Liver (tissue), 9 donors: ENCODE data around the gene SECTM1. TPM values are rescaled to one million over a fixed set of nuclear protein-coding genes. Genes with fewer than 3 reads are reported as not detected.

Experiments
- DNase-seq: peaks from one replicate; pipeline ENCODE4 v3.0.0-alpha.2; 2017; ENCODE audit warnings: low spot score
- H3K27ac ChIP-seq, 2 donors: one replicate each; pipeline ENCODE4 v1.7.0; 2013; ENCODE audit warnings: inconsistent platforms in 2 of 2, low read length in 2 of 2, control low read depth in 1 of 2, low read depth in 1 of 2, mild to moderate bottlenecking in 1 of 2
- H3K27me3 ChIP-seq, 4 donors: one replicate each; pipeline versions ENCODE4 v1.6.1 to v1.7.0; 2013; ENCODE audit warnings: low read length in 3 of 4, inconsistent platforms in 1 of 4, mild to moderate bottlenecking in 1 of 4, moderate library complexity in 1 of 4; ENCODE audit not compliant: control insufficient read depth in 4 of 4, insufficient read depth in 4 of 4
- H3K36me3 ChIP-seq, 4 donors: one replicate each; pipeline versions ENCODE4 v1.6.1 to v1.7.0; 2013; ENCODE audit warnings: low read length in 3 of 4, mild to moderate bottlenecking in 3 of 4, low read depth in 1 of 4, moderate library complexity in 1 of 4; ENCODE audit not compliant: control insufficient read depth in 4 of 4, insufficient read depth in 3 of 4
- H3K4me1 ChIP-seq, 4 donors: one replicate each; pipeline versions ENCODE4 v1.6.1 to v1.7.0; 2013; ENCODE audit warnings: low read length in 3 of 4, mild to moderate bottlenecking in 3 of 4, moderate library complexity in 1 of 4; ENCODE audit not compliant: control insufficient read depth in 4 of 4, insufficient read depth in 4 of 4
- H3K4me3 ChIP-seq, 3 donors: one replicate each; pipeline versions ENCODE4 v1.6.1 to v1.7.0; 2013; ENCODE audit warnings: low read length in 3 of 3, control low read depth in 1 of 3, low read depth in 1 of 3, mild to moderate bottlenecking in 1 of 3
- H3K9ac ChIP-seq, 2 donors: one replicate each; pipeline ENCODE4 v1.7.0; 2013; ENCODE audit warnings: low read length in 2 of 2, mild to moderate bottlenecking in 2 of 2, moderate library complexity in 2 of 2, control low read depth in 1 of 2, low read depth in 1 of 2
- H3K9me3 ChIP-seq, 4 donors: one replicate each; pipeline versions ENCODE4 v1.6.1 to v1.7.0; 2013; ENCODE audit warnings: low read length in 3 of 4; ENCODE audit not compliant: control insufficient read depth in 4 of 4
- ATF3 ChIP-seq: IDR thresholded peaks from 2 replicates; pipeline ENCODE4 v1.6.1; 2016; ENCODE audit warnings: antibody characterized with exemption
- CTCF ChIP-seq: fragments of 150-350 bp; IDR thresholded peaks from 2 replicates; pipeline ENCODE4 v1.5.1; 2017; ENCODE audit warnings: improper control_type of control experiment, low read depth, low read length; ENCODE audit not compliant: missing input control
- FOXA2 ChIP-seq: IDR thresholded peaks from 2 replicates; pipeline ENCODE4 v1.6.1; 2016; ENCODE audit warnings: antibody characterized with exemption
- GABPA ChIP-seq, 2 donors: IDR thresholded peaks in 1 of 2; conservative IDR thresholded peaks in 1 of 2; 2 replicates each; pipeline ENCODE4 v1.6.1; 2016; ENCODE audit warnings: antibody characterized with exemption in 2 of 2, mild to moderate bottlenecking in 1 of 2, moderate library complexity in 1 of 2
- HNF4G ChIP-seq: IDR thresholded peaks from 2 replicates; pipeline ENCODE4 v1.6.1; 2016; ENCODE audit warnings: antibody characterized with exemption
- NR2F2 ChIP-seq: IDR thresholded peaks from 2 replicates; pipeline ENCODE4 v1.6.1; 2016; ENCODE audit warnings: antibody characterized with exemption
- RXRA ChIP-seq, 2 donors: IDR thresholded peaks; 2 replicates each; pipeline ENCODE4 v1.6.1; 2017 to 2018; ENCODE audit warnings: antibody characterized with exemption in 2 of 2, mild to moderate bottlenecking in 1 of 2
- SP1 ChIP-seq: IDR thresholded peaks from 2 replicates; pipeline ENCODE4 v1.6.1; 2018; ENCODE audit warnings: antibody characterized with exemption, mild to moderate bottlenecking
- TAF1 ChIP-seq: conservative IDR thresholded peaks from 2 replicates; pipeline ENCODE4 v1.6.1; 2016; ENCODE audit warnings: antibody characterized with exemption, mild to moderate bottlenecking
- YY1 ChIP-seq: IDR thresholded peaks from 2 replicates; pipeline ENCODE4 v1.6.1; 2016; ENCODE audit warnings: antibody characterized with exemption, mild to moderate bottlenecking
- WGBS: extraction: QIAGEN DNeasy Blood & Tissue Kit; methylation state at CpG from one replicate; pipeline ENCODE4 v1.1.7; 2013; 5-methylcytosine and 5-hydroxymethylcytosine counted together
- polyA plus RNA-seq, 2 donors: library from polyadenylated mRNA; stranded (reverse) in 1 of 2; unstranded in 1 of 2; fragments of 200-250 nt in 1 of 2; fragments of >200 nt in 1 of 2; fragmentation: Nextera tagmentation in 1 of 2; extraction: Ambion mirVana in 1 of 2; gene quantifications; one replicate each; pipeline versions ENCODE4 v1.2.1 to v1.2.3, GENCODE V29; 2013 to 2015
- total RNA-seq, 2 donors: library from RNA; depleted of rRNA; stranded (reverse); fragments of >200 nt; gene quantifications; one replicate each; pipeline ENCODE4 v1.2.3, GENCODE V29; 2014
- TF ChIP-seq, protein P1 (sequence below): IDR thresholded peaks from 2 replicates; pipeline ENCODE4 v1.6.1; 2016; ENCODE audit warnings: antibody characterized with exemption
- TF ChIP-seq, protein P2 (sequence below): IDR thresholded peaks from 2 replicates; pipeline ENCODE4 v1.6.1; 2016; ENCODE audit warnings: antibody characterized with exemption, mild to moderate bottlenecking
- TF ChIP-seq, protein P3 (sequence below): IDR thresholded peaks from 2 replicates; pipeline ENCODE4 v1.6.1; 2016; ENCODE audit warnings: antibody characterized with exemption
- donor health status: healthy.
- donor health status: healthy.
- donor health status: healthy.
- donor health status: healthy.
- donor health status: healthy.

The SECTM1 gene
- total and polyA plus RNA-seq, 4 donors, result 1.3 to 14.2 (median 4.6) TPM

DNA sequence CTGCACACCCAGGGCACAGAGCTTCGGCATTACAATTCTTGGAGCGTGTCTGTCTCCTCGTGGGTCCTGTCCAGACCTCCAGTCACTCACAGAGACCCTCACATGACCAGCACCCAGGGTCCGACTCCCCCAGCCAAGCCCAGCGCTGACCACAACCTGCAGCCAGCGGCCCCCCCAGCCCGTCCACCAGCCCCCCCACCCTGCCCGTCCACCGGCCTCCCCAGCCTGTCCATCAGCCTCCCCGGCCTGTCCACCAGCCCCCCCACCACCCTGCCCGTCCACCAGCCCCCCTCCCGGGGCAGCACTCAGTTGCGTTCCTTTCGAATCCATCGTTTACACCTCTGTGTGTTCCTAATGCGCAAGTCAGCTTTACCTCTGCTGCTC, 5.8 kb downstream of the SECTM1 start:
- H3K4me3 ChIP-seq, result peak overlapping the region in 1 of 3 donors; percentile 5
- WGBS, result 58% methylated on average over 16 of the region's 16 CpGs
- peak overlapping the region; percentile 70 to 89 for H3K27ac ChIP-seq
- no peaks in the 10 kb centered on the region for H3K9me3 ChIP-seq
- peaks cover 21 to 62% (median 43%) of the 10 kb centered on the region in 4 donors for H3K4me1 ChIP-seq
- H3K9ac ChIP-seq, result peak overlapping the region in 1 of 2 donors; percentile 60
- TF ChIP-seq RXRA (IDR thresholded peaks at IDR 0.05) (no peak), CTCF (no peak), SP1 (no peak)
- no peaks in the 10 kb centered on the region for H3K36me3 ChIP-seq
- H3K27me3 ChIP-seq, result no peaks in the 10 kb centered on the region
- no peak for DNase-seq

DNA sequence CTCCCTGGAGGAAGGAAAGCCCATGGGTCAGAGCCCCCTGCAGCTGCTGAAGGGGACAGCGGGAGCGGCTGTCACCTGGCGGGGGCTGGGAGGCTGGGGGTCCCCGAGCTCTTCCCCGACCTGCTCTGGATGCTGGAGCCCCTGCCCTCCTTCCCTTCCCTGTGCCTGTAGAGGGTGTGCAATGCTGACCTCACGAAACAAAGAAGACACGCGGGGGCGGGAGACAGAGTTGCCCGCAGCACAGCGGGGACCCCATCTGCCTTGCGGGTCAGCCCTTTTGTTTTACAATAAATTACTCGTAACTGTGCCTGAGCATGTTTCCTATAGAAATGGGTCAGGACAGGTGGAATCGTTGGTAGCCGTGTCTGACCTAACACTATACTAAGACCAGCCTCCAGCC, 6.3 kb downstream of the SECTM1 start:
- DNase-seq, result no peak
- H3K4me3 ChIP-seq, result no peak overlapping the region
- no peak overlapping the region for H3K9ac ChIP-seq
- no peaks in the 10 kb centered on the region for H3K36me3 ChIP-seq
- WGBS, result 89% methylated on average over 15 of the region's 15 CpGs
- peak overlapping the region in 1 of 2 donors; percentile 13 for H3K27ac ChIP-seq
- peaks cover 21 to 61% (median 41%) of the 10 kb centered on the region in 4 donors for H3K4me1 ChIP-seq
- TF ChIP-seq, protein P1, sequence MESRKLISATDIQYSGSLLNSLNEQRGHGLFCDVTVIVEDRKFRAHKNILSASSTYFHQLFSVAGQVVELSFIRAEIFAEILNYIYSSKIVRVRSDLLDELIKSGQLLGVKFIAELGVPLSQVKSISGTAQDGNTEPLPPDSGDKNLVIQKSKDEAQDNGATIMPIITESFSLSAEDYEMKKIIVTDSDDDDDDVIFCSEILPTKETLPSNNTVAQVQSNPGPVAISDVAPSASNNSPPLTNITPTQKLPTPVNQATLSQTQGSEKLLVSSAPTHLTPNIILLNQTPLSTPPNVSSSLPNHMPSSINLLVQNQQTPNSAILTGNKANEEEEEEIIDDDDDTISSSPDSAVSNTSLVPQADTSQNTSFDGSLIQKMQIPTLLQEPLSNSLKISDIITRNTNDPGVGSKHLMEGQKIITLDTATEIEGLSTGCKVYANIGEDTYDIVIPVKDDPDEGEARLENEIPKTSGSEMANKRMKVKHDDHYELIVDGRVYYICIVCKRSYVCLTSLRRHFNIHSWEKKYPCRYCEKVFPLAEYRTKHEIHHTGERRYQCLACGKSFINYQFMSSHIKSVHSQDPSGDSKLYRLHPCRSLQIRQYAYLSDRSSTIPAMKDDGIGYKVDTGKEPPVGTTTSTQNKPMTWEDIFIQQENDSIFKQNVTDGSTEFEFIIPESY, result no peak
- TF ChIP-seq, protein P2, sequence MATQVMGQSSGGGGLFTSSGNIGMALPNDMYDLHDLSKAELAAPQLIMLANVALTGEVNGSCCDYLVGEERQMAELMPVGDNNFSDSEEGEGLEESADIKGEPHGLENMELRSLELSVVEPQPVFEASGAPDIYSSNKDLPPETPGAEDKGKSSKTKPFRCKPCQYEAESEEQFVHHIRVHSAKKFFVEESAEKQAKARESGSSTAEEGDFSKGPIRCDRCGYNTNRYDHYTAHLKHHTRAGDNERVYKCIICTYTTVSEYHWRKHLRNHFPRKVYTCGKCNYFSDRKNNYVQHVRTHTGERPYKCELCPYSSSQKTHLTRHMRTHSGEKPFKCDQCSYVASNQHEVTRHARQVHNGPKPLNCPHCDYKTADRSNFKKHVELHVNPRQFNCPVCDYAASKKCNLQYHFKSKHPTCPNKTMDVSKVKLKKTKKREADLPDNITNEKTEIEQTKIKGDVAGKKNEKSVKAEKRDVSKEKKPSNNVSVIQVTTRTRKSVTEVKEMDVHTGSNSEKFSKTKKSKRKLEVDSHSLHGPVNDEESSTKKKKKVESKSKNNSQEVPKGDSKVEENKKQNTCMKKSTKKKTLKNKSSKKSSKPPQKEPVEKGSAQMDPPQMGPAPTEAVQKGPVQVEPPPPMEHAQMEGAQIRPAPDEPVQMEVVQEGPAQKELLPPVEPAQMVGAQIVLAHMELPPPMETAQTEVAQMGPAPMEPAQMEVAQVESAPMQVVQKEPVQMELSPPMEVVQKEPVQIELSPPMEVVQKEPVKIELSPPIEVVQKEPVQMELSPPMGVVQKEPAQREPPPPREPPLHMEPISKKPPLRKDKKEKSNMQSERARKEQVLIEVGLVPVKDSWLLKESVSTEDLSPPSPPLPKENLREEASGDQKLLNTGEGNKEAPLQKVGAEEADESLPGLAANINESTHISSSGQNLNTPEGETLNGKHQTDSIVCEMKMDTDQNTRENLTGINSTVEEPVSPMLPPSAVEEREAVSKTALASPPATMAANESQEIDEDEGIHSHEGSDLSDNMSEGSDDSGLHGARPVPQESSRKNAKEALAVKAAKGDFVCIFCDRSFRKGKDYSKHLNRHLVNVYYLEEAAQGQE, result no peak
- TF ChIP-seq NR2F2, result no peak
- no peak for TF ChIP-seq FOXA2
- no peak for TF ChIP-seq HNF4G
- TF ChIP-seq ATF3, result no peak
- TF ChIP-seq, protein P3, sequence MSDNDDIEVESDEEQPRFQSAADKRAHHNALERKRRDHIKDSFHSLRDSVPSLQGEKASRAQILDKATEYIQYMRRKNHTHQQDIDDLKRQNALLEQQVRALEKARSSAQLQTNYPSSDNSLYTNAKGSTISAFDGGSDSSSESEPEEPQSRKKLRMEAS, result no peak
- no peak for TF ChIP-seq CTCF
- no peak for TF ChIP-seq GABPA (IDR thresholded peaks at IDR 0.05 in 1 of 2, conservative IDR thresholded peaks at IDR 0.05 in 1 of 2)
- TF ChIP-seq YY1, result no peak
- TF ChIP-seq TAF1, result no peak
- H3K9me3 ChIP-seq, result no peaks in the 10 kb centered on the region
- no peaks in the 10 kb centered on the region for H3K27me3 ChIP-seq
